ENCODE results near the gene FMC1. TPM values are rescaled to one million over a fixed set of nuclear protein-coding genes. Genes with fewer than 3 reads are reported as not detected.

FMC1 gene
- total and polyA plus RNA-seq, 2 experiments from 2014 or later: 9.5 to 35.1 TPM

DNA sequence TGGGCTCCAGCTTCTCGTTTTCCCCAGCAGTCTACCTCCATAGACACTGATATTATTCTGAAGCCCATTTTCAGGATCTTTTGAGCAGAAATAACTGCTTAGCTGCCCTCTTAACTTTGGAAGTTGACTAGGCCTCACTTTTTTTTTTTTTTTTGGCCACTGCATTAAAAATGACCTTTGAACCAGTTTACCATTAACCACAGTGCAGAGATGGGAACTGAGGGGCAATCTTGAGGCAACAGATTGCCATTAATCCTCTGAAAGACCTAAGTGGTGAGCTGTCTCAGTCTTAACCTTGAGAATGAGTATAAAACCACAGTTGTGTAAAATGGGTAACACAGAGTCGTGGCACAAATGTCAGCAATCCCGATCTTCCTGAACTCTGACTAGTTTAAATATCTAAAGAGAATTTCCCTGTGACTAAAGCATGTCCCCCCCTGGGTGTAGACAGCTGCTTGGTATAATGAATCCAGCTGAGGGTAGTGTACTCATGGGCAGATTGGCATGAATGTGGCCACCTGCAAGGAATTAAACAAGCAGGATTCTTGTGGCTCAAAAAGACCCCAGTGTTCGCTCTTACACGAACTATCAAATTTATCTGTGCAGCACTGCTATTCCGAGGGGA, 46.1 kb upstream of the FMC1 start:
- WGBS, 2 experiments (ENCODE audit: low coverage in 1 of 2, low lambda C conversion rate in 2 of 2, missing lambda C conversion rate in 2 of 2): 81 to 87% methylated on average over 6 of the region's 6 CpGs
- H2AFZ ChIP-seq: no peak overlapping the region
- H3K4me2 ChIP-seq (ENCODE audit: unreplicated experiment): no peak overlapping the region
- no peak for TF ChIP-seq EZH2phosphoT487 (IDR thresholded peaks at IDR 0.05; ENCODE audit: insufficient read depth, low read depth)
- no peak for TF ChIP-seq EZH2 (IDR thresholded peaks at IDR 0.05; ENCODE audit: insufficient read depth, poor library complexity, severe bottlenecking)
- no peaks in the 10 kb centered on the region for H3K4me1 ChIP-seq (ENCODE audit: insufficient read depth)
- H3K9me3 ChIP-seq (ENCODE audit: low read depth): no peaks in the 10 kb centered on the region
- H3K27me3 ChIP-seq (replicated peaks; ENCODE audit: insufficient read depth): no peaks in the 10 kb centered on the region
- in situ Hi-C loops (cut with MboI): no loop called here
- H3K4me3 ChIP-seq: no peak overlapping the region
- H3K9ac ChIP-seq: no peak overlapping the region
- no peaks in the 10 kb centered on the region for H3K79me2 ChIP-seq (ENCODE audit: insufficient read depth)
- no peaks in the 10 kb centered on the region for H3K9me2 ChIP-seq (ENCODE audit: insufficient read depth)
- H3K27ac ChIP-seq: no peak overlapping the region
- H4K20me1 ChIP-seq (ENCODE audit: insufficient read depth): no peaks in the 10 kb centered on the region
- H3K36me3 ChIP-seq (ENCODE audit: low read depth): peaks cover 11% of the 10 kb centered on the region; the same call in 1 of the 2 replicates
- DNase-seq: no peak
- no peaks in the 10 kb centered on the region for H3F3A ChIP-seq (ENCODE audit: insufficient read depth)

DNA sequence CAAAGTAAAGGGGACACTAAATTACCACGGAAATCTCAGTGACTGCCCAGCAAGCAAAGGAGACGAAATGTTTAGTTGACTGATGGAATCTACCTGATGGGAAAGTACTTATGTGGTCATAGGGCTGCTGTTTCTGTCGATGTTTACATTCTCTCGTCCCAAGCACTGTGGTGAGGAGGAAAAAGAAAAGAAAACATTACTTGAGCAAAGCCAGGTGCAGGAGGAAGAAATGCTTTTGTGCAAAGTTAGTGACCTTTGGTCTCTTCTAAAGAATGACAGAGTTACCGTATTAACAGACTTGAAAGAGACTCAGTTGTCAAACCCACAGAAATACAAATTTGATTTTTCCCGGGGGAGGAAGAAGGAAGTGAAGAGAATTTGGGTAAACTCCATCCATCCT, 43.3 kb upstream of the FMC1 start:
- DNase-seq: no peak
- in situ Hi-C loops (cut with MboI): no loop called here
- Histone ChIP-seq H3K79me2 (ENCODE audit: insufficient read depth) (no peaks in the 10 kb centered on the region), H3K4me2 (ENCODE audit: unreplicated experiment) (no peak overlapping the region), H2AFZ (no peak overlapping the region), H3K9ac (no peak overlapping the region), H3K9me2 (ENCODE audit: insufficient read depth) (no peaks in the 10 kb centered on the region), H3K27ac (no peak overlapping the region), H3K4me1 (ENCODE audit: insufficient read depth) (no peaks in the 10 kb centered on the region), H3K27me3 (replicated peaks; ENCODE audit: insufficient read depth) (no peaks in the 10 kb centered on the region), H3K4me3 (no peak overlapping the region), H4K20me1 (ENCODE audit: insufficient read depth) (no peaks in the 10 kb centered on the region), H3K36me3 (ENCODE audit: low read depth) (peaks cover 13% of the 10 kb centered on the region; the same call in 1 of the 2 replicates), H3F3A (ENCODE audit: insufficient read depth) (no peaks in the 10 kb centered on the region), H3K9me3 (ENCODE audit: low read depth) (no peaks in the 10 kb centered on the region)
- no peak for TF ChIP-seq EZH2phosphoT487 (IDR thresholded peaks at IDR 0.05; ENCODE audit: insufficient read depth, low read depth)
- TF ChIP-seq EZH2 (IDR thresholded peaks at IDR 0.05; ENCODE audit: insufficient read depth, poor library complexity, severe bottlenecking): no peak
- 65 to 71% methylated on average over 6 of the region's 6 CpGs for WGBS, 2 experiments (ENCODE audit: low coverage in 1 of 2, low lambda C conversion rate in 2 of 2, missing lambda C conversion rate in 2 of 2)

DNA sequence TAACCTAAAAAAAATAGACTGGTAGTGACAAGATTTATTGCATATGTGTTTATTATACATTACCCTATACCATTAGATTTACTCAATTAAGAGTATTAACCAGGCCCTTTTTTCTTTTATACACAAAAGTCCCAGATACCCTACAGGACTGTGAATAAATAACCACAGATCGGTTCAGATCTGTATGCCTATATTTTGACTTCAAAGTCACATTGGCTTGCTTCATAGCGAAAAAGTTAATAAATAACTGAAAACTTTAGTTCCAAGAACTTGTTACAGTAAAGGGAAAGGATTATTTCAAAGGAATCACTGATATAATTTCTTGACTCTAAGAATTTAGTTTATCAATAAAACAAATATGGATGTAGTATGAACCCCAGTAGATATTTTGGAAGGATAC, 41.8 kb upstream of the FMC1 start:
- no peaks in the 10 kb centered on the region for H3K9me2 ChIP-seq (ENCODE audit: insufficient read depth)
- no peak overlapping the region for H2AFZ ChIP-seq
- no peaks in the 10 kb centered on the region for H3K27me3 ChIP-seq (replicated peaks; ENCODE audit: insufficient read depth)
- 97 to 98% methylated on average over 2 of the region's 2 CpGs for WGBS, 2 experiments (ENCODE audit: low coverage in 1 of 2, low lambda C conversion rate in 2 of 2, missing lambda C conversion rate in 2 of 2)
- in situ Hi-C loops (cut with MboI): no loop called here
- no peak overlapping the region for H3K27ac ChIP-seq
- H3K9ac ChIP-seq: no peak overlapping the region
- no peaks in the 10 kb centered on the region for H3F3A ChIP-seq (ENCODE audit: insufficient read depth)
- 0 out of 2 replicates have a peak, but pooled peaks cover 13% of the 10 kb centered on the region for H3K36me3 ChIP-seq (ENCODE audit: low read depth)
- H3K9me3 ChIP-seq (ENCODE audit: low read depth): no peaks in the 10 kb centered on the region
- H4K20me1 ChIP-seq (ENCODE audit: insufficient read depth): no peaks in the 10 kb centered on the region
- no peaks in the 10 kb centered on the region for H3K4me1 ChIP-seq (ENCODE audit: insufficient read depth)
- H3K4me3 ChIP-seq: no peak overlapping the region
- no peak overlapping the region for H3K4me2 ChIP-seq (ENCODE audit: unreplicated experiment)
- no peak for DNase-seq
- no peak for TF ChIP-seq EZH2phosphoT487 (IDR thresholded peaks at IDR 0.05; ENCODE audit: insufficient read depth, low read depth)
- no peak for TF ChIP-seq EZH2 (IDR thresholded peaks at IDR 0.05; ENCODE audit: insufficient read depth, poor library complexity, severe bottlenecking)
- H3K79me2 ChIP-seq (ENCODE audit: insufficient read depth): no peaks in the 10 kb centered on the region

DNA sequence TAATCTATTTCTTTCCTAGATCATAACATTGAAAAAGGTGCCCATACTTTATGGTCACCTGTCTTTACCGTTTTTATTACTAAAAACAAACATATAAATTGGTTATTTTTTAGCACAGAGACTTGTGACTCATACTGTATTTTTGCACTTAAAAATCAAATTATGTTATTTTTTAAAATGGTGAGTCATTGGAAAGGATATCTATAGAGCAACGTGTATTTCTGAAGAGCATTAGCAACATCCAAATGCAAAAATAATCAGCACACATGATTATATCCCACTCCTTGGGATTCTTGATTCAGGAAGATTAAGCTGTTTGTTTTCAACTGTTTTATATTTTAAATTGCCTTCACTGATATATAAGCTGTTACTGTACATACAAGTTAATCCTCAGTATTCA, 40.7 kb upstream of the FMC1 start:
- TF ChIP-seq EZH2 (IDR thresholded peaks at IDR 0.05; ENCODE audit: insufficient read depth, poor library complexity, severe bottlenecking) (no peak), EZH2phosphoT487 (IDR thresholded peaks at IDR 0.05; ENCODE audit: insufficient read depth, low read depth) (no peak)
- no peaks in the 10 kb centered on the region for H3K4me1 ChIP-seq (ENCODE audit: insufficient read depth)
- no peak overlapping the region for H3K27ac ChIP-seq
- 74 to 79% methylated on average over 2 of the region's 2 CpGs for WGBS, 2 experiments (ENCODE audit: low coverage in 1 of 2, low lambda C conversion rate in 2 of 2, missing lambda C conversion rate in 2 of 2)
- no peaks in the 10 kb centered on the region for H3K79me2 ChIP-seq (ENCODE audit: insufficient read depth)
- no peaks in the 10 kb centered on the region for H3K9me2 ChIP-seq (ENCODE audit: insufficient read depth)
- no peaks in the 10 kb centered on the region for H3F3A ChIP-seq (ENCODE audit: insufficient read depth)
- H3K9ac ChIP-seq: no peak overlapping the region
- no peak overlapping the region for H2AFZ ChIP-seq
- H3K9me3 ChIP-seq (ENCODE audit: low read depth): no peaks in the 10 kb centered on the region
- H3K4me2 ChIP-seq (ENCODE audit: unreplicated experiment): no peak overlapping the region
- no peaks in the 10 kb centered on the region for H4K20me1 ChIP-seq (ENCODE audit: insufficient read depth)
- in situ Hi-C loops (cut with MboI): no loop called here
- DNase-seq: no peak
- H3K36me3 ChIP-seq (ENCODE audit: low read depth): 0 out of 2 replicates have a peak, but pooled peaks cover 13% of the 10 kb centered on the region
- H3K4me3 ChIP-seq: no peak overlapping the region
- no peaks in the 10 kb centered on the region for H3K27me3 ChIP-seq (replicated peaks; ENCODE audit: insufficient read depth)

All from GM23248 (cell line).